Panc1 (cell line): ENCODE results near the gene PNPLA2. TPM values are rescaled to one million over a fixed set of nuclear protein-coding genes. Genes with fewer than 3 reads are reported as not detected.

Source experiments
- ATAC-seq: fragments of 200-7000 bp; cut with Tn5 transposase; 2 replicates; pipeline ENCODE4 v1.9.1; 2020; ENCODE audit warnings: mild to moderate bottlenecking, moderate library complexity
- BruUV-seq: library from RNA; stranded (reverse); fragments of 400-500 nt; replicated peaks from 2 replicates; lab custom pipeline; 2021; lab: Mats Ljungman, UMichigan
- CTCF ChIA-PET: fragments of 300-600 bp; sonication (Branson Sonifier 250); formaldehyde crosslinking; loops from one replicate; lab custom pipeline; 2022; ENCODE audit warnings: antibody characterized with exemption; lab: Charles Lee
- POLR2A ChIA-PET: fragments of 300-600 bp; sonication (Branson Sonifier 250); formaldehyde crosslinking; loops from one replicate; lab custom pipeline; 2022; ENCODE audit warnings: antibody characterized with exemption; lab: Charles Lee
- DNase-seq: peaks from one replicate; pipeline ENCODE4 v3.0.0-alpha.2; 2010; ENCODE audit warnings: low read depth, low spot score
- H3K27ac ChIP-seq: 2 replicates; pipeline ENCODE4 v1.5.1; 2011; ENCODE audit warnings: mild to moderate bottlenecking, low read length, inconsistent platforms
- H3K27me3 ChIP-seq: fragments of 200-500 bp; sonication (Bioruptor generic); 2 replicates; pipeline ENCODE4 v1.6.0; 2014; ENCODE audit warnings: low read length, inconsistent platforms; ENCODE audit not compliant: control insufficient read depth, insufficient read depth
- H3K36me3 ChIP-seq: fragments of 200-500 bp; sonication (Bioruptor generic); 2 replicates; pipeline ENCODE4 v1.5.1; 2014; ENCODE audit warnings: inconsistent platforms, mild to moderate bottlenecking, low read length, moderate library complexity; ENCODE audit not compliant: control insufficient read depth, insufficient read depth
- H3K4me1 ChIP-seq: 2 replicates; pipeline ENCODE4 v1.5.1; 2011; ENCODE audit warnings: inconsistent platforms, mild to moderate bottlenecking, low read length, moderate library complexity; ENCODE audit not compliant: control insufficient read depth, insufficient read depth
- H3K4me3 ChIP-seq, 2 experiments: 2 replicates each; pipeline ENCODE4 v1.5.1; 2011 to 2012; ENCODE audit warnings: low read depth in 2 of 2, low read length in 2 of 2, mild to moderate bottlenecking in 2 of 2, inconsistent platforms in 1 of 2, moderate library complexity in 1 of 2
- H3K9me3 ChIP-seq: fragments of 200-500 bp; sonication (Bioruptor generic); 2 replicates; pipeline ENCODE4 v1.5.1; 2014; ENCODE audit warnings: low read depth, mild to moderate bottlenecking, inconsistent platforms, low read length, moderate library complexity; ENCODE audit not compliant: control insufficient read depth, insufficient read depth
- POLR2AphosphoS5 ChIP-seq: IDR thresholded peaks from 2 replicates; pipeline ENCODE4 v1.6.1; 2012; ENCODE audit warnings: mild to moderate bottlenecking, low read depth, low read length, moderate library complexity
- SIN3A ChIP-seq: IDR thresholded peaks from 2 replicates; pipeline ENCODE4 v1.6.1; 2012; ENCODE audit warnings: low read depth, mild to moderate bottlenecking, low read length, moderate library complexity, borderline replicate concordance; ENCODE audit not compliant: insufficient read depth
- TCF7L2 ChIP-seq: IDR thresholded peaks from 2 replicates; pipeline ENCODE4 v1.6.1; 2011; ENCODE audit warnings: mild to moderate bottlenecking, low read depth, low read length, inconsistent platforms
- in situ Hi-C: cut with HindIII; loops from 2 replicates; pipeline ENCODE4 v1.10.0; 2016; ENCODE audit warnings: low sequenced_read_pairs, low pct_unique_long_range_greater_than_20kb
- intact Hi-C: fragments of 100-400 bp; cut with micrococcal nuclease; formaldehyde crosslinking; loops from one replicate; pipeline ENCODE4 v1.10.0; 2022; ENCODE audit not compliant: unreplicated experiment
- total RNA-seq: library from RNA; stranded (reverse); gene quantifications from one replicate; pipeline ENCODE4 v1.2.1, GENCODE V29; 2021; ENCODE audit not compliant: unreplicated experiment
- TF ChIP-seq, protein P1 (sequence below): fragments of 450-650 bp; IDR thresholded peaks from 2 replicates; pipeline ENCODE4 v1.5.1; 2017; ENCODE audit warnings: mild to moderate bottlenecking
- TF ChIP-seq, protein P2 (sequence below), 2 experiments: IDR thresholded peaks; 2 replicates each; pipeline ENCODE4 v1.6.1; 2011 to 2012; ENCODE audit warnings: low read depth in 2 of 2, control low read depth in 1 of 2, low read length in 1 of 2, mild to moderate bottlenecking in 1 of 2, moderate library complexity in 1 of 2; ENCODE audit not compliant: insufficient read depth in 1 of 2

Gene PNPLA2
- total RNA-seq, 1 experiment from 2014 or later, result 244 TPM

GRCh38 chr11:820655-821511, 2.2 kb downstream of the PNPLA2 start:
- no TSS peak for BruUV-seq
- ChIA-PET CTCF (interaction anchor here (0.7 kb wide), 2 partner anchors 9 to 18 kb away, joined by 3 to 4 read pairs; no protein-coding TSS in a partner anchor), POLR2A (interaction anchor here (0.9 to 1.9 kb wide), 2 partner anchors 8 to 12 kb away, joined by 3 to 11 read pairs; partner anchors contain the start of gene CRACR2B)
- Histone ChIP-seq H3K9me3 (no peaks in the 10 kb centered on the region), H3K36me3 (0 out of 2 replicates have a peak, but pooled peaks cover 2% of the 10 kb centered on the region), H3K27me3 (no peaks in the 10 kb centered on the region), H3K27ac (peak overlapping the region; percentile 89), H3K4me1 (peaks cover 51% of the 10 kb centered on the region), H3K4me3 (peak overlapping the region; percentile 80 to 88)
- ATAC-seq, result peak; percentile 63
- DNase-seq, result no peak
- TF ChIP-seq POLR2AphosphoS5 (peak; percentile 69; the same call in 1 of the 2 replicates), SIN3A (peak; percentile 94; the same call in 1 of the 2 replicates)
- TF ChIP-seq, protein P1, sequence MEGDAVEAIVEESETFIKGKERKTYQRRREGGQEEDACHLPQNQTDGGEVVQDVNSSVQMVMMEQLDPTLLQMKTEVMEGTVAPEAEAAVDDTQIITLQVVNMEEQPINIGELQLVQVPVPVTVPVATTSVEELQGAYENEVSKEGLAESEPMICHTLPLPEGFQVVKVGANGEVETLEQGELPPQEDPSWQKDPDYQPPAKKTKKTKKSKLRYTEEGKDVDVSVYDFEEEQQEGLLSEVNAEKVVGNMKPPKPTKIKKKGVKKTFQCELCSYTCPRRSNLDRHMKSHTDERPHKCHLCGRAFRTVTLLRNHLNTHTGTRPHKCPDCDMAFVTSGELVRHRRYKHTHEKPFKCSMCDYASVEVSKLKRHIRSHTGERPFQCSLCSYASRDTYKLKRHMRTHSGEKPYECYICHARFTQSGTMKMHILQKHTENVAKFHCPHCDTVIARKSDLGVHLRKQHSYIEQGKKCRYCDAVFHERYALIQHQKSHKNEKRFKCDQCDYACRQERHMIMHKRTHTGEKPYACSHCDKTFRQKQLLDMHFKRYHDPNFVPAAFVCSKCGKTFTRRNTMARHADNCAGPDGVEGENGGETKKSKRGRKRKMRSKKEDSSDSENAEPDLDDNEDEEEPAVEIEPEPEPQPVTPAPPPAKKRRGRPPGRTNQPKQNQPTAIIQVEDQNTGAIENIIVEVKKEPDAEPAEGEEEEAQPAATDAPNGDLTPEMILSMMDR, result no peak
- in situ Hi-C loops (no loop called here), intact Hi-C loops (no loop called here)

DNA sequence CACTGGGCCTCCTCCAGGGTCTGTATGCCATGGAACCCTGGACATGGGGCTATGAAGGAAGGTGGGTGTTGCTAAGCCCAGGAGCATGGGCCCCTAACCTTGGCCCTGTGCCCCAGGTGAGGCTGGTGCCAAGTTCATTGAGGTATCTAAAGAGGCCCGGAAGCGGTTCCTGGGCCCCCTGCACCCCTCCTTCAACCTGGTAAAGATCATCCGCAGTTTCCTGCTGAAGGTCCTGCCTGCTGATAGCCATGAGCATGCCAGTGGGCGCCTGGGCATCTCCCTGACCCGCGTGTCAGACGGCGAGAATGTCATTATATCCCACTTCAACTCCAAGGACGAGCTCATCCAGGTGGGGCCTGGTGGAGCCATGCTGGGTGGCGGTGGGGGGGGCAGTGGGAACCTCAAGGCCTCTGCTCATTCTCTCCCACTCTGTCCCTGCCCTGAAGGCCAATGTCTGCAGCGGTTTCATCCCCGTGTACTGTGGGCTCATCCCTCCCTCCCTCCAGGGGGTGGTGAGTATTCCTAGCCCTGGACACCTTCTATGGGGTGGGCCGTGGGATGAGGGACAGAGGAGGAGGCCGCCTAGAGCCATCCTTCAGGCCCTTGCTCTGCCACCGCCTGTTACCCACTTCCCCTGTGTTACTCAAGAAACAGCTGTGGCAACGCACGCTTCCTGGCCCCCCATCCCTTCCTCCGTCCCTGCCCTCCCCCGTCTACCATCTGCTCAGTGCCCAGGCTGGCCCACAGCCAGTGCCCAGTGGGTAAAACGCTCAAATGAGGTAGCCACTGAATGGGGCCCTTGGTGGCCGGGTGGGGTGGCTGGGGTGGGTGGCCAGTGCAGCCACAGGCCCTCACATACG, 3.0 kb downstream of the PNPLA2 start:
- Histone ChIP-seq H3K27me3 (no peaks in the 10 kb centered on the region), H3K9me3 (no peaks in the 10 kb centered on the region), H3K36me3 (0 out of 2 replicates have a peak, but pooled peaks cover 2% of the 10 kb centered on the region), H3K4me3 (peak overlapping the region; percentile 80 to 88), H3K27ac (peak overlapping the region; percentile 89), H3K4me1 (peaks cover 55% of the 10 kb centered on the region)
- intact Hi-C loops (no loop called here), in situ Hi-C loops (no loop called here)
- no peak for ATAC-seq
- POLR2A ChIA-PET, result interaction anchor here (0.6 to 0.9 kb wide), 2 partner anchors 13 to 26 kb away, joined by 3 read pairs; no protein-coding TSS in a partner anchor
- CTCF ChIA-PET, result interaction anchor here (0.7 kb wide), 1 partner anchor 8 kb away, joined by 4 read pairs; no protein-coding TSS in a partner anchor
- no TSS peak for BruUV-seq
- DNase-seq, result no peak
- TF ChIP-seq TCF7L2, result no peak
- TF ChIP-seq, protein P2, sequence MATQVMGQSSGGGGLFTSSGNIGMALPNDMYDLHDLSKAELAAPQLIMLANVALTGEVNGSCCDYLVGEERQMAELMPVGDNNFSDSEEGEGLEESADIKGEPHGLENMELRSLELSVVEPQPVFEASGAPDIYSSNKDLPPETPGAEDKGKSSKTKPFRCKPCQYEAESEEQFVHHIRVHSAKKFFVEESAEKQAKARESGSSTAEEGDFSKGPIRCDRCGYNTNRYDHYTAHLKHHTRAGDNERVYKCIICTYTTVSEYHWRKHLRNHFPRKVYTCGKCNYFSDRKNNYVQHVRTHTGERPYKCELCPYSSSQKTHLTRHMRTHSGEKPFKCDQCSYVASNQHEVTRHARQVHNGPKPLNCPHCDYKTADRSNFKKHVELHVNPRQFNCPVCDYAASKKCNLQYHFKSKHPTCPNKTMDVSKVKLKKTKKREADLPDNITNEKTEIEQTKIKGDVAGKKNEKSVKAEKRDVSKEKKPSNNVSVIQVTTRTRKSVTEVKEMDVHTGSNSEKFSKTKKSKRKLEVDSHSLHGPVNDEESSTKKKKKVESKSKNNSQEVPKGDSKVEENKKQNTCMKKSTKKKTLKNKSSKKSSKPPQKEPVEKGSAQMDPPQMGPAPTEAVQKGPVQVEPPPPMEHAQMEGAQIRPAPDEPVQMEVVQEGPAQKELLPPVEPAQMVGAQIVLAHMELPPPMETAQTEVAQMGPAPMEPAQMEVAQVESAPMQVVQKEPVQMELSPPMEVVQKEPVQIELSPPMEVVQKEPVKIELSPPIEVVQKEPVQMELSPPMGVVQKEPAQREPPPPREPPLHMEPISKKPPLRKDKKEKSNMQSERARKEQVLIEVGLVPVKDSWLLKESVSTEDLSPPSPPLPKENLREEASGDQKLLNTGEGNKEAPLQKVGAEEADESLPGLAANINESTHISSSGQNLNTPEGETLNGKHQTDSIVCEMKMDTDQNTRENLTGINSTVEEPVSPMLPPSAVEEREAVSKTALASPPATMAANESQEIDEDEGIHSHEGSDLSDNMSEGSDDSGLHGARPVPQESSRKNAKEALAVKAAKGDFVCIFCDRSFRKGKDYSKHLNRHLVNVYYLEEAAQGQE (IDR thresholded peaks at IDR 0.05; ENCODE audit: insufficient read depth in 1 of 2, low read depth in 2 of 2, low read length in 1 of 2), result no peak
- TF ChIP-seq, protein P1, result no peak
- no peak for TF ChIP-seq SIN3A
- TF ChIP-seq POLR2AphosphoS5, result no peak
